ENCODE results near the gene UPF1.
A peak's percentile ranks its signal among the peaks of the same experiment; 100 is the strongest.
"Not testable (repeated sequence)": the region's sequence is repeated elsewhere in the genome, so short reads cannot be mapped to it uniquely, and the experiment has no call there.

UPF1 gene

DNA sequence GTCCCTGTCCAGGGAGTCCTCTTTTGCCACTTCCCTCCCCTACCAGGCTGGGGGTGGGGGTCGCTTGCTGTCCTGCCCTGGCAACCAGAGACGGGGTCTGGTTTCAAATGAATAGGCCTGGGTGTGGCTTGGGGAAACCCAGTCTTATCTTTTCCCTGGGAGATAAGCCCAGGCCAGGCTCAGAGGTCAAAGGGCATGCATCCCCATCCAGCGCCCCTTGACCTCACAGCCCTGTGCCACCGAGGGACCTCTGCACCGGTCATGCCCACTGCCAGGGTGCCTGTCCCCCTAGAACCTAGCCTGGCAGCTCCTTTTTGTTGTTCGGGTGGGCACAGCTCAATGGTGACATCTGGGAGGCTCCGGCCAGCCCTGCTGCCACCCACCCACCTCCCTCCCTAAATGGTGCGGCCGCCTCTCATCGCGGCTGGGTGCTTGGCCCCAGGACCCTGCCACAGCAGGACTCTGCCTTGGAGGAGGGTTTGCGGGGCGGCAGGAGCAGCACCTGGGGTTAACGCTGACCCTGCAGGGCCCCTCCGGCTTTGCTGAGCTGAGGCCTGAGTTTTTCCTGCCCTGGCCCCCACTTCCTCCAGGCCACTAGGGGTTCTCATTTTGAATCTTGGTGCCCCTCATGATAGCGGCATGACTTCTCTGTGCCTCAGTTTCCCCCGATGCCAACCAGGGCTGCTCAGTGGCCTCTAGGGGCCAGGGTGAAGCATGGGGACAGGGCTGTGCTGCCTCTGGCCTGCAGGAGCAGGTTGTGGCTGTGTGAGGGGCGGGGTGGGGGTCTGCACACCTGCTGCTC, 67.0 kb downstream of the UPF1 start:
- DNase-seq (ENCODE audit: low spot score): no peak

DNA sequence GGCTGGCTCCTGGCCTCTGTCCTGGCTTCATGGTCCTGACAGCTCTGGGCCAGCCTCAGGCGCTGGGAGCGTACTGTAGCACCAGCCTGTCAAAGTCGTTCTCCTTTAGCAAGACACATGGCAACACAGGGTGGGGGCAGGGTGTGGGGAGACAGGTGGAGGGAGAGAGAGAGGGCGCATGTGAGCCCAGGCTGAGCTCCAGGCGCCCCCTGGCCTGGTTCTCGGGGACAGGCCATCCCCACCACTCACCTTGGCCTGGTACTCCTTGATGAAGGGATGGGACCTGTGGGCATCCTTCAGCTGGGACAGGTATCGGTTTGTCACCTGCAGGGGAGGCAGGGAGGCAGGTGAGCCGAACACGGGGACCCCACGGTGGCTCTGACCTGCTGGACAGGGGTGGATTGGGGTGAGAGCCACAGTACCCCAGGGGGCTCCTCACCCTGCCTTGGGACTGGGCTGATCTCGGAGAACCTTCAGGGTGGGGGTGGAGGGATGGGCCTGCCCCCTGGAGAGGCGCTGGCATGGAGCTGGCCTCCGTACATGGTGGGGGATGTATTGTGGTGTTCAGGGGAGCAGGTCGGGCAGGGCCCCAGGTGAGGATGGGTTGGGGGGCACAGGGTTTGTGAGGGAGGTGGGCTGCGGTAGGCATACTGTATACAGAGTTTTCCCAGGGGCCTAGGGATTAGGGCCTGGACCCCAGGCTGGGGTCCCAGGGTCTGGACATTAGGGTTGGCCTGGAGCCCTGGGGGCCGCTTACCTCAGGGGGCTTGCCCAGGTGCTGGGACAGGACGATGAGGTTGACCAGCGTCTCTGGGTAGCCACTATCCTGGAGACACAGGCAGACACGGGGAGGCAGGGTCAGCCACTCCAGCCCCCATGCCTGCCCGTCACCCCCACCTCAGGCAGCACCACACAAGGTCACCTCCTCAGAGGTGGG, 68.1 kb downstream of the UPF1 start:
- no peak for DNase-seq (ENCODE audit: low spot score)

DNA sequence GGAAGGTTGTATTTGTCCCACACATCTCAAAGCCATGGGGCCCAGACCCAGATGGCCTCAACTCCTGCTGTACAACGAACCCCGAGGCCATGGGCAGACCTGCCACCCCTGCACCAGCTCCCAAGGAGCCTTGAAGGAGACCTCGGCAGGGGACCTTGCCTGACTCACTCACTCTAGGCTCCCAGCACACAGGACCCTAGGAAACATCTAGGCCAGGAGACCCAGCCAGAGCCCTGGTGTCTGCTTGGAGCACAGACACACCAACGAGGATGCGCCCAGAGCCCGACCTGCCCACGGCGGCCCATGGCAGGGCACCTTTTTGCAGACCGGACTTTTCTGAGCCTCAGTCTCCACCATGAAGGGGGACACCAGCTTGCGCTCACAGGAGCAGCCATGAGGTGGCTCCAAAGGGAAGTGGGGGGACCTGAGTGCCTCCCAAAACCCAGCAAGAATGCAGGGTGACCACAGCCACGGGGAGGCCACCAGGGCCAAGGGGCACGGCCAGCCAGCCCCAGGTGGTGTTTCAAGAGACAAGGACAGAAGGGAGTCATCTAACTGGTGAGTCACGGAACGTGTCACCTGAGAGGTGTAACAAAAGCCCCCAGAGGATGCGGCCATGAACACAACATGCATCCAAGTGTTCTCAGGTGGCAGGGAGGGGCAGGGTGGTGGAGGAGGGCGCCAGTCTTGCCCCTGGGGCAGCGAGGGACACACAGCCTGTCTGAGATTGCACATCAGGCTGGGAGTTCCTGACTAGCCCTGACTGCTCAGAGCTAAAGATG, 69.1 kb downstream of the UPF1 start:
- no peak for DNase-seq (ENCODE audit: low spot score)

DNA sequence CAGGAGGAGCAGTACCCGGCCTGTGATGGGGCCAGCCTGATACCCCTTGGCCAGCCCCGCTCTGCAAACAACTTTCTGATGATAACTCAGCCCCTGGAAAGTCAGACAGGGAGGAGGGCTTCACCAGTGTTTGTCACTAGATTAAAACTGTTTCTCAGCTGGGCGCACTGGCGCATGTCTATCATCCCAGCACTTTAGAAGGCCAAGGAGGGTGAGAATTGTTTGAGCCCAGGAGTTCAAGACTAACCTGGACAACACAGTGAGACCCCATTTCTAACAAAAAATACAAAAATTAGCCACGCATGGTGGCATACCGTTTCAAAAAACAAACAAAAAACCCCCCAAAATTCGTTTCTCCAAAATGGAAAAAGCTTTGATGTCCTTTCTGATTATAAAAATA, 69.7 kb downstream of the UPF1 start:
- DNase-seq (ENCODE audit: low spot score): no peak

DNA sequence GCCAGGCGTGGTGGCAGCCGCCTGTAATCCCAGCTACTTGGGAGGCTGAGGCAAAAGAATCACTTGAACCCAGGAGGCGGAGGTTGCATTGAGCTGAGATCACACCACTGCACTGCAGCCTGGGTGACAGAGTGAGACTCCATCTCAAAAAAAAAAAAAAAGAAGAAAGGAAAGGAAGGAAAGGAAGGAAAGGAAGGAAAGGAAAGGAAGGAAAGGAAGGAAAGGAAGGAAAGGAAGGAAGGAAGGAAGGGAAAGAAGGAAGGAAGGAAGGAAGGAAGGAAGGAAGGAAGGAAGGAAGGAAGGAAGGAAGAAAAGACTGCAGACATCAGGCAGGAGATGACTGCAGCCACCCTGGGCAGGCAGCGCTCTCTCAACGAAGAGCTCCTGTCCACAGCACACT, 70.8 kb downstream of the UPF1 start:
- DNase-seq (ENCODE audit: low spot score): not testable (repeated sequence)

DNA sequence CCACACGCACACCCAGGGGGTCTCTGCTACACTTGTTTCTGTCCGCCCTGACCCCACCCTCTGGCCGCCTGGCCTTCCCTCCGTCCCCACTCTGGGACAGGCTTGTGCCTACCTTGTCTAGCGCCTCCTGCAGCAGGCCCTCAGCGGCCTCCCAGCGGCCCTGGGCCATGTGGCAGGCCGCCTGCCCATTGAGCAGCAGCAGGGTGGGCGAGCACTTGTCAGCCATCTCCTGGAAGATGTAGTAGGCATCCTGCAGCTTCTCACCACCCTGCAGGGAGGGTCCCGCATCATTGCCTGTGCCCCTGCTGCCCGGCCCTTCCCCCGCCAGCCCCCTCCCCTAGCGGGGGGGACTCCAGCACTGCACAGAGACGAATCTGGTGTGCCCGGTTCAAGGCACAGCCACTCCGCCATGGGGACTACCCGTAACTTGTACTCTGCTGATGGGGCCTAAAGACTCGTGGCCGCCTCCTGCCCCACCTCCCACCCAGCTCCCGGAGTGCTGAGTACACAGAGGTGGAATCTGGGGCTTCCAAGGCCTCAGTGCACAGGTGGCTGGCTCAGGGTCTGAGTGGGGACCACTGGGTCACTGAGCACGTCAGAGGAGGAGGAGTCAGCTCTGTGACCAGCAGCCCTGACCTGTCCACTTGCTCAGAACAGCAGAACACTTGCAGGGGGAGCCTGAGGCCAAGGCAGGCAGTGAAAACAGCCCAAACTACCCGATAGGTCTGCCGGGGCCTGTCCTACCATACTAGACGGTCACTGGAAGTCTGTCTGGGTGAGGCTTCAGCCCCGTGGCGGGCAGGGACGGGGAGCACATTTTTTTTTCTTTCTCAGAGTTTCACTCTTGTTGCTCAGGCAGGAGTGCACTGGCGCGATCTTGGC, 71.6 kb downstream of the UPF1 start:
- no peak for DNase-seq (ENCODE audit: low spot score)

- no peak for DNase-seq (ENCODE audit: low spot score)
Observed at GRCh38 chr19:18904334-18905057, 72.7 kb downstream of the UPF1 start.

GRCh38 chr19:18905058-18905456, 73.3 kb downstream of the UPF1 start:
- DNase-seq (ENCODE audit: low spot score): no peak

DNA sequence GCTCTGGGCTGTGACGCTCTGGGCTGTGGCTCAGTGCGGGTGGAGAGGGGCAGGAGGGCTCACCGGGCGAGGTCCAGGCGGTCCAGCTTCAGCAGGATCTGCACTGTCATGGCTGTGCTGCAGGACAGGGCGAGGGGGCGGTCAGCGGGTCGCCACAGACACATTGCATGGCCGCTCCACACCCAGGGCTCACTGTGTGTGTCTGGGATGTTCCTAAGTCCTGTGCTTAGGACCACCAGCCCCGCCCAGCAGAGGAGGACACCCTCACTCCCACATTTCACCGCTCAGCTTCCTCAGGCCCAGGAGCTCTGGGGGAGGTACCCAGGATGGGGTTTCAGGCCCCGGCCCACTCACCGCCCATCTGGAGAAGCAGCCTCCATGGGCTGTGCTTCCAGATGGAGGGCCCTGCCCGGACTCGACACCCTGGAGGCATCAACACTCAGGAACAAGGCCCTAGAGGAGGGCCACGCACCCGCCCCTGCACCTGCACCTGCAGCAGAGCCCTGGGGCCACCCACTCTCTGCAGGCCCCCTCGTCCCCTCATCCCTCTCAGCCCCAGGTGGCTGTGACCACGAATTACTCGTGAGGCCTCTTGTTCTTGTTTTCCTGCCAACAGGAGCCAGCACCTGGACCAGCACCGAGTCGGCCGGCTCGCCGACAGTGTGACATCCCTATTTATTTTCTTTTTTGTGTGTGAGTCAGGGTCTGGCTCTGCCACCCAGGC, 73.9 kb downstream of the UPF1 start:
- no peak for DNase-seq (ENCODE audit: low spot score)

DNA sequence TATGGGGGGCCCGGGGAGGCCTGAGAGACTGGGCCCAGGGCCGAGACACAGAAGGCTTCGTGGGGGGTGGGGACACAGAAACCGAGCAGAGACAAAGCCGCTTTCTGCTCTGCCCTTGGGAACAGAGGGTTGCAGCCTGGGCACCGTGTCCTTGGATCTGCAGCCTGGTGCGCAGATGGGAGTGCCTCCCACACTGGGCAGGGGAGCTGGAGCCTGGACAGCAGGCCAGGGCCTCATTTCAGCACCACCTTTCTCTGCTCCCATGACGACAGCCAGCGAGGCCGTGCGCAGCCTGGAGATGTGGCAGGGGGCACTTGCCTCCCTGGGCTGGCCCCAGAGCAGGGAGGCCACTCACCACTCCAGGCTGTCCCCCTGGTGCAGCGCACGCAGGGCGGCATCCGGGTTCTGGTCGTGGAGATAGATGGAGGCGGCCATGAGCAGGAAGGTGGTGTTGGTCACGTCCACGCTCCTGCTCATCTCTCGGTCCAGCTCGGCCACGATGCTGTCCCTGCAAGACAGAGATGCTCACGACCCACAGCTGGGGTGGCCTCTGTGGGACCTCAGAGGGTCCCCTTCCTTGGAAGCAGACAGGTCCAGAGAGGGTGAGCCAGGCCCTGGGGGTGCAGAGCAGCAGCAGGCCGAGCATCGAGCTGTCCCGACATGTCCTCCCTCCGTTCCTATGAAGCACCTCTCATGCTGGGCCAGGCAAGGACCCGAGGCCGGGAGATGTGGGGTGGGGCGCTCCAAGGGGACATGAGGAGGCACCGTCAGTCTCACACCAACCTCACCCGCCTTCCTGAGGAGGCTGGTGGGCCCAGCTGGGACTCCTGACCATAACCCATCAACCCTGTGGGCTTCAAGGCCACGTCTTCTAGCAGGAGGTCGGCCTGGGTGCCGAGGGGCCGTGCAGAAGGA, 75.1 kb downstream of the UPF1 start:
- DNase-seq (ENCODE audit: low spot score): no peak

GRCh38 chr19:18908917-18909619, 77.3 kb downstream of the UPF1 start:
- DNase-seq (ENCODE audit: low spot score): no peak

DNA sequence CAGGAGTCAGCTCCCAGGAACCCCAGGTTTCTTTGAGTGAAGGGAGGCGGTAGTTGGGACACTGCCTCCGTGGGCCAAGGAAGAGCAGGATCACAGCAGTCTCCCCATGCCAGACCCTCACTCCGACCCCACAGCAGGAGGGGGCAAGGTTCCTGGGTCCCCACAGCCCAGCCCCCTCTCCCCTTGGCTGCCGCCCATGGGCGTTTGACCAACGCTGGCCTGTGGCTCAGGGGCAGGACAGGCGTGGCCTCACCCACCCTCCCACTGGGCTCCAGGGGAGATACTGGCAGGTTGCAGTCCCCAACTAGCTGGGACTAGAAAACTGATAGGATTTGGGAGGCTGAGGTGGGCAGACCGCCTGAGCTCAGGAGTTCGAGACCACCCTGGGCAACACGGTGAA, 78.3 kb downstream of the UPF1 start:
- DNase-seq (ENCODE audit: low spot score): no peak

DNA sequence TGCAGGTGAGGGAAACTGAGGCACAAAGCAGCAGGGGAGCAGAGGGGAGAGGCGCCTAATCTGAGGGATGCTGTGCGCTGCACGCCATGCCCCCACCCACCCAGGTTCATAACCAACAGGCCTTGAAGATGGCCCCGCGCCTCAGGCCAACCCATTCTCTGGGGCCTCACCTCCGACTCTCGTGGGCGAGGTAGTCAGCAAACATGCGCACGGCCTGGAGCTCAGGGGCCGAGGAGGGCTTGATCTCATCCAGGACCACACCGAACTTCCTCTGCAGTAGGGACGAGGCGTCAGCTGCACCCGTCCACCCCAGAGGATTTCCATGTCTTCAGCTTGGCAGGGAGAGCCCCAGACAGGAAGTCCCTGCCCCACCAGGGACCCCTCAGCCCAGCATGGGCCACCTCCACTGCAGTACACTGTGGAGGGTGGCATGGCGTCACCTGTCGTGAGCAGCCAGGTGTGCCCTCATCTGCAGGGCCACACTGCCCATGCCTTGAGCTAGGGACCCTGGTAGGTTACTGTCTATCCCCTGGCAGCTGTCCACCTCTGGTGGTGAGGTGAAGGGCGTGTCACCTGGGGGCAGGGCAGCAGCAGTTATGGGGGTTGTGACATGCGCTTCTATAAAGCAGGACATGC, 79.2 kb downstream of the UPF1 start:
- DNase-seq (ENCODE audit: low spot score): no peak

DNA sequence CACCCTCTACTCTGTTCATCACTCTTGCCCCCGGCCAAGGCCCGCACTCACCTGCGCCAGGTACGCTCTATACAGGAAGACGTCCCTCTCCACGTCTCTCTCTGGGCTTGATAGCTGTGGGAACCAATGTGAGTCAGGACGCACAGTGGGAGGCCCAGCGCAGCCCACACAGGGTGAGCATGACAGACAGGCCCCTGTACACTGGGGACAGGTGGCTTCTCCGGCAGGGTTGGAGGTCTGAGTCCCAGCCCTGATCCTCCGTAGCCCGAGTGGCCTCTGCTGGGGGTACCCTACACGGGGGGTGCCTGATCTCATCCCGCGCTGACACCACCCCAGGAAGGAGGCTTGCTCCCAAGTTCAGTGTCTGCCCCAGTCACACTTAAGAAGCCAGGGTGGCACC, 81.2 kb downstream of the UPF1 start:
- DNase-seq (ENCODE audit: low spot score): no peak

DNA sequence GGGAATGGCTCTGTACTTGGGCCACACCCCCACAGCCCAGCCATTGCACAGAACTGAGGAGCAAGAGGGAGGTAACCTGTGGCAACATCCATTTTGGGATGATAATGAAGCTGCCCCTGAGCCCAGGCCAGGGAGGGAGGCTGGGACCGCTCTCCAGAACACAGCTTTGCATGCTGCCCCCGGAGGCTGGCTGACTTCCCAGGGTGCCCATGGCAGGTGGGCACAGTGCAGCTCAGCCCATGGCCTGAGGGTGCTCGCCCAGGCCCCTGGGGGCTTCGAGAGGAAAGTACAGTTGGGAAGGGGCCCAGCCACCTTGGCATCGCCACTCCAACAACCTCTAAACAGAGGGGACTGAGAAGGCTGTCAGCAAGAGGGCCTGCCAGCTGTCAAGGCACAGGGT, 81.7 kb downstream of the UPF1 start:
- no peak for DNase-seq (ENCODE audit: low spot score)

GRCh38 chr19:18915639-18916038, 83.9 kb downstream of the UPF1 start:
- DNase-seq (ENCODE audit: low spot score): peak; percentile 34

DNA sequence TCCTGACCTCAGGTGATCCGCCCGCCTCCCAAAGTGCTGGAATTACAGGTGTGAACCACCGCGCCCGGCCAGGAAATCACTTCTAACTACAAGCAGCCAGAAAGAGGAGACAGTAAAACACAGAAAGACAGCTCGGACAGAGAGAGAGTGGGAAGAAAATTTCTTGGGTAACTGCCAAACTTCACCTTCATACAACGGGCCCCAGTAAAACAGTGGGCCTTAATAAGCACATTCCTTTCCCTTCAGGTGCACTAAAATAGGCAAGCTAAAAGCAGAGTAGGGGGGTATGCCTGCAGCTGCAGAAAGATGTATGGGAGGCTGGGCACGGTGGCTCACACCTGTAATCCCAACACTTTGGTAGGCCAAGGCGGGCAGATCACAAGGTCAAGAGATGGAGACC, 85.8 kb downstream of the UPF1 start:
- not testable (repeated sequence) for DNase-seq (ENCODE audit: low spot score)

Data from SK-N-DZ (cell line).